Kasumi-1 (cell line): ENCODE results near the gene POFUT2.
"Not testable (repeated sequence)": the region's sequence is repeated elsewhere in the genome, so short reads cannot be mapped to it uniquely, and the experiment has no call there.

Source experiments
- DNase-seq, 2 experiments: peaks; one replicate each; lab custom pipeline; 2025; lab: John Stamatoyannopoulos, UW

POFUT2 gene

GRCh38 chr21:45309987-45310381 lies 22.3 kb upstream of the POFUT2 start:
- no peak for DNase-seq

- DNase-seq: peak; percentile 44 to 56
Observed at GRCh38 chr21:45309069-45309986, 21.6 kb upstream of the POFUT2 start.

- peak in 1 of 2 experiments; percentile 13 for DNase-seq
Observed at GRCh38 chr21:45308194-45309068, 20.7 kb upstream of the POFUT2 start.

GRCh38 chr21:45307597-45308158 lies 20.0 kb upstream of the POFUT2 start:
- not testable (repeated sequence) for DNase-seq

GRCh38 chr21:45306832-45307571 lies 19.3 kb upstream of the POFUT2 start:
- DNase-seq: no peak

GRCh38 chr21:45306453-45306831 lies 18.7 kb upstream of the POFUT2 start:
- DNase-seq: no peak

GRCh38 chr21:45305836-45306235 lies 18.1 kb upstream of the POFUT2 start:
- DNase-seq: no peak

- DNase-seq: no peak
Observed at GRCh38 chr21:45304945-45305344, 17.2 kb upstream of the POFUT2 start.

- no peak for DNase-seq
Observed at GRCh38 chr21:45304476-45304830, 16.8 kb upstream of the POFUT2 start.

- DNase-seq: no peak
Observed at GRCh38 chr21:45303751-45304475, 16.2 kb upstream of the POFUT2 start.

GRCh38 chr21:45303091-45303615 lies 15.5 kb upstream of the POFUT2 start:
- no peak for DNase-seq

GRCh38 chr21:45302082-45303061 lies 14.7 kb upstream of the POFUT2 start:
- no peak for DNase-seq

GRCh38 chr21:45301521-45302081 lies 13.9 kb upstream of the POFUT2 start:
- no peak for DNase-seq

GRCh38 chr21:45300786-45301520 lies 13.3 kb upstream of the POFUT2 start:
- no peak for DNase-seq

GRCh38 chr21:45299864-45300785 lies 12.4 kb upstream of the POFUT2 start:
- DNase-seq: no peak

- no peak for DNase-seq
Observed at GRCh38 chr21:45299026-45299863, 11.6 kb upstream of the POFUT2 start.

- DNase-seq: no peak
Observed at GRCh38 chr21:45297869-45298268, 10.2 kb upstream of the POFUT2 start.
